ENCODE measurements around the gene BTRC. TPM values are rescaled to one million over a fixed set of nuclear protein-coding genes. Genes with fewer than 3 reads are reported as not detected.
A peak's percentile ranks its signal among the peaks of the same experiment; 100 is the strongest.

Gene BTRC
- total RNA-seq, 1 donor from 2014 or later, result 7.1 TPM

GRCh38 chr10:101441541-101442455 is 87.8 kb downstream of the BTRC start:
- DNase-seq (ENCODE audit: low read depth in 2 of 2), result peak; percentile 82 to 86

- no peak for DNase-seq (ENCODE audit: low read depth in 2 of 2)
Observed at GRCh38 chr10:101442456-101442800, 88.5 kb downstream of the BTRC start.

- peak; percentile 25 to 30 for DNase-seq (ENCODE audit: low read depth in 2 of 2)
Observed at GRCh38 chr10:101444058-101444898, 90.3 kb downstream of the BTRC start.

GRCh38 chr10:101446071-101446470 is 92.1 kb downstream of the BTRC start:
- peak in 1 of 2 donors; percentile 76 for DNase-seq (ENCODE audit: low read depth in 2 of 2)

DNA sequence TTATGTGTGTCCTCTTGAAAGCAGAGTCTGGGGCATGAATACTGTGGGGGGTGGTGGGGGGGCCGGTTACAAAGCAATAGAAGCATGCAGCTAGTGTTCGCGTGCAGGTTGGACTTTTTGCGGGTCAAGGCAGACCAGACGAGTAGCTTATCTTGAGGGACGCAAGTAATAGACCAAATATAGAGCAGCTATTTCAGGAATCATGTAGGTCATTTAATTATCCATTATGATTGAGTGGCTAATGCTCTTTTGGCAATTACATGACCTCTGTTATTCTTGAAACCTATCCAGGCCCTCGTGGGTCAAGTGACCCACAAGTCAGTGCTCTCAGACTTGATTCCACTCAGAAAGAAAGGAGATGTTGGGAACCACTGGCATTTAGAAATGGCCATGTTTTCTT is 93.0 kb downstream of the BTRC start:
- no peak for DNase-seq (ENCODE audit: low read depth in 2 of 2)

DNA sequence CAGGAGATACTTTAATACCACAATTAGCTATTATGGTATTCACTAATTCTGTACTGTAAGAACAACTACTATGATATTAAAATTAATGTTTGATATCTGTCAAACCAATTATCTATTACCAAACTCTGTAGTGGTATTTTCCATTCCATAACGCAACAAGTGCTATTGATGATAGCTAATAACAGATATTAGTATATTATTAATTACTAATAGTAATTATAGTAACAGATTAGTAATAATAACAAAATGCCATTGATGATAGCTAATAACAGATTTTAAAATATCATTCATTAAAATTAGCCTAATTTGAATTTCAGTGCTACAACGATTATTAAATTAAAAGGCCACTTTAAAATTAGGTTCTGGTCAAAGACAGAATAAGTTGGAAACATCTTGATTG is 93.5 kb downstream of the BTRC start:
- no peak for DNase-seq (ENCODE audit: low read depth in 2 of 2)

- no peak for DNase-seq (ENCODE audit: low read depth in 2 of 2)
Observed at GRCh38 chr10:101450277-101451080, 96.5 kb downstream of the BTRC start.

- no peak for DNase-seq (ENCODE audit: low read depth in 2 of 2)
Observed at GRCh38 chr10:101451261-101451660, 97.3 kb downstream of the BTRC start.

DNA sequence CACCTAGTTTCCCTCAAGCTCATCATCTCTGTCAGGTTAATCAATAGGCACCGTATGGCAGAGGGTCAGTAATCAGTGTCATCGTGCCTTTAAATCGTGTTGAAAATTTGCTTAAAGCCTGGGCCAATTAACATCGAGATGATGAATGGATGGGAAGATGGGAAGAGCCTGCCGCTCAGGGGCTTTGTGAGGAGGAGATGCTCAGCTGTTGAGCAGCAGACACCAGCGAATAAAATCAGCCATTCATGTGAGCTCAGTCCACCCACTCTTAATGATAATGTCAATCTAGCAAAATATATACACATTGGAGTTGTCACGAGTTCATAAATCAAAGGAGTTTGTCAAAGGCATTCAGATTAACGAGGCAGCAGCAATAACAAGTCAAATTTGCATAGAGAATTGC is 97.7 kb downstream of the BTRC start:
- no peak for DNase-seq (ENCODE audit: low read depth in 2 of 2)

GRCh38 chr10:101452176-101452575 is 98.2 kb downstream of the BTRC start:
- no peak for DNase-seq (ENCODE audit: low read depth in 2 of 2)

DNA sequence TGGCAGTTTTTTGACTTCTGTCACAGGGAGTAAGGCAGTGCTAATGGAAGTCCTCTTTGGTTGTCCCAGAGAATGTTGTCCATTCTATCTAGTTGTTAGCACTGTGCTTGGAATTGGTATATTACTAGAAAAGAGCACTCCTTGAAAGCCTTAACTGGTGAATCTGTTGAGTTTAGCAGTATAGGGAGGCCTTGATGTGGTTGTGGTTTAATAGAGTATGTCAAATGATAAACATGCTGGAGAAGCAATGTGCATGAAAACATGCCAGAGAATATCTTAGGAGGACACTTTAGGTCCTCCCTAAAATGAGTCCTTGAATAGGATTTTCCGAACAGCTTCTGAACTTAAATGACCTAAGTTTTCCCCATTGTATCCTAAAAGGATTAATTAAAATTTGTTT is 98.6 kb downstream of the BTRC start:
- DNase-seq (ENCODE audit: low read depth in 2 of 2), result no peak

DNA sequence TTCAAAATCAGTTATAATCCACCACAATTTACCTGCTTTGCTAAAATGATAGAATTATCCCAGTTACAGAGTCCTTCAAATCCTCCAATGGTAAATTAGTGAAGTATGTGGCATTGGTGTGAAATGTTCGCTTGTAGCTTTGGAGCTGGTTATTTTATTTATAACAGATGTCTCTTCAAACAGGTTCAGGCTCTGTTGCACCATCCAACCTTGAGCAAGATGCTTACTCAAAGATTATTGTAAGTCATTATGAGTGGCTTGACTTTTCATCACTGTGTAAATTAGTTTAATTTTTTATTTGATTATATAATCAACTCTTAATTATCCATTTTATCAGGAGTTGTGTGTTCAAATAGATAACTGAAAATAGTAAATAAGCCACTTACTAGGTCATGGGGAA is 99.4 kb downstream of the BTRC start:
- no peak for DNase-seq (ENCODE audit: low read depth in 2 of 2)

GRCh38 chr10:101453791-101454718 is 100.1 kb downstream of the BTRC start:
- no peak for DNase-seq (ENCODE audit: low read depth in 2 of 2)

DNA sequence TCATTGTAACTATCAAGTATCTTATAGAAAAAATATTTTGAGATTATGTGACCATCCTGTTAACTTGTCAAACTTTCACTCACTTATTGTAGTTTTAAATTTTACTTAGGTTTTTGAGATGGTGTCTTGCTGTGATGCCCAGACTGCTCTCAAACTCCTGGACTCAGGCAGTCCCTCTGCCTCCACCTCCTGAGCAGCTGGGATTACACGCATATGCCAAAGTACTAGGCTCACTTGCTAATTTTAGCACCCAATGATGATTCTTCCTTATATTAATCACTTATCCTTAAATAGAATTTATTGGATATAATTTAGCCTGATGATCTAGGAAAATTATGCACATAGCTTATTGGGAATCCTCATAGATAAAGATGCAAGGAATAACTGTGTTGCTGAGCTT is 104.9 kb downstream of the BTRC start:
- DNase-seq (ENCODE audit: low read depth in 2 of 2), result no peak

DNA sequence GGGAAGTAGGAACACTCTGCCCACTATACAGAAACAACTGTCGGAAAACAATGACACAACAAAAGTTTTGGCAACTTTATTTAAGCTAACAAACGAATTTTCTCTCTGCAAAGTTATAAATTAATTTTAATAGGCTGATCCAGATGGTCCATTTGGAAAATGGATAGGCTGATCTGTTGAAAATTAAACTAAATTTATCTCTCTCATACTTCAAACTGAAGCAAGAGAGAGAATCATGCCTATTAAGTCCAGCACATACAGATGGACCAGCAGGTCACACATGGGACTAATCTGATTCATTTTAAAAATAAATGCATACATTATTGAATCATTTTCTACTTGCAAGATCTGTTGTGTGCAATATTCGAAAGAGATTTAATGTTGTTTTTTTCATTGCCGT is 110.1 kb downstream of the BTRC start:
- DNase-seq (ENCODE audit: low read depth in 2 of 2), result no peak

DNA sequence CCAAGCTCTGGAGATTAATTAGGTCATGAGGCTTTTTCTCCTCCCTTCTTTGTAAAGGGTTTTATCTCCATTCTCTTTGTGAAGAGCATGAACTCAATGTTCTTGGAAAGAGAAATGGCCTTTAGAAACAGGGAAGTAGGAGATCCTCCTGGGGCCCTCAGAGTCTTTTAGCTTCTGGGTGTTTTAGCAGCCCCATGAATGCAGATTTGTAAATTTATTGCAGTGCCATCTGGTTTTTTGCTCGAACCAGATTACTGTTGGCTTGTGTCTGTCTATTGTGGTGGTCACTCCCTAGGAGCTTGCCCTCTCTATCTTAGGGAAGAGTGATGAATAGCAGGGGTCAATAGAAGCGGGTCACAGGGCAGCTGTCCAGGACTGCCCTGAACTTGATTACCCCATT is 110.6 kb downstream of the BTRC start:
- DNase-seq (ENCODE audit: low read depth in 2 of 2), result no peak

DNA sequence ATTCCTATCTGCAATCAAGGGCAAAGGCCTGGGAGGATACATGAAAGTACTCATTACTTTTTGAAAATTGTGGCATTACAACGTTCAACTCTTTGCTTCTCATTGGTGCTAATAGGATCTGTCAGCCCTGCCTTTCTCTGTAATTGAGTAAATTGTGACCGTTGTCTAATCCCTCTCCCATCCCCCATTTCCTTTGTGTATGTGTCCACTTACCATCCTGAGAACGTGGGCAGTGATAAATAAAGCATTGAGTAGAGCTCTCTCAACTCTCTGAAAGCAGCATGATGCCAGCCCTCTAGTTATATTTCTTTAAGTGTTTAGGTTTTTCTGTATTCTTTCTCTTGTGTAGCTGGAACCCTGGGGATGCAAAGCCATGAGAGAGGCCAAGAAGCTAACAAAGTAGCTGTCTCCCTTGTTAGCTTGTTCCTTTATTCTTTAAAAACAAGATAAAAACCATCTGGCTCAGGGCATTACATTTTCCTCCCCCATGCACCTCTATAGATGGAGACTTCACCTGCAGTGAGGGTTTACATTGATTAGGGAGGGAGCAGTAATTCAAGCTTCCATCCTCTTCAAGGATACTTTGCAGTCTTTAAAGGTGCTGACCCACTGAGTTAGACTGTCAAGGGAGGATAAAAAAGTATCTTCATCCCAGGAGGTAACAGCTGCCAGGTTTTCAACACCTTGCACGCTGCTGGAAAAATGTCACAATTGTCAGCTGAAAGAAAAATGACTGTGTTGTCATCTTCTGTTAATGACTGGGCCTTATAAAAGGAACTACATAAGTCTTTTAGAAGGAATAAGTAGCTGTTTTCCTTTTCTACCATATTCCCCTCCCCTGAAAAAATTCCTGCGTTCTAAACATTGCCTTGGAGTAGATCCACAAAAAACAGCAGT is 112.3 kb downstream of the BTRC start:
- no peak for DNase-seq (ENCODE audit: low read depth in 2 of 2)

DNA sequence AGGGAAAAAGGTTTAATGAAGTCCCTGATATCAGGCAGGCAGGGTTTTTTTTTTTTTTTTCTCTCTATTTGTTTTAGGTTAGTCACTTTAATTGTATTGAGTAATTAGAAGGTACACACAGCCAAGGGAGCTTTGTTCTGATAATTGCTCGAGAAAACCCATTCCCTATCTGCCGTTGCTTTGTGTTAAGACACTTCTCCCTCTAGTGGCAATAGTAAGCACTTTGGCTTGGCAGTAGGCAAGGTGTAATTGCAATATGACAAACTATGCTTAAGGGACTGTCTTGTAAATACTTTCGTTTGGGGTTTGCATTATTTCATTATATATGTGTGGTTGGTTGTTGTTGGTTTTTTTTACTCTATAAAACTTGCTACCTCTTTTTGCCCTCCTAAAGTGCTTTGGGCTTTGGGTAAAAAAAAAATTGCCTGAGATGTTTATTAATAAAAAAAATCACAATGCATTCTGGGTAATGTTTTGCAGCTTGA is 113.4 kb downstream of the BTRC start:
- DNase-seq (ENCODE audit: low read depth in 2 of 2), result peak; percentile 77 to 78

- no peak for DNase-seq (ENCODE audit: low read depth in 2 of 2)
Observed at GRCh38 chr10:101468159-101468558, 114.2 kb downstream of the BTRC start.

GRCh38 chr10:101476383-101476782 is 122.4 kb downstream of the BTRC start:
- DNase-seq (ENCODE audit: low read depth in 2 of 2), result no peak

Data from lung microvascular endothelial cell (primary cell).